ENCODE data around the gene STAP2. TPM values are rescaled to one million over a fixed set of nuclear protein-coding genes. Genes with fewer than 3 reads are reported as not detected.

STAP2 gene
- polyA plus RNA-seq, 1 donor (not counting 4 experiments of a cell fraction or from before 2014, with no cell fraction given) = 60.0 TPM

DNA sequence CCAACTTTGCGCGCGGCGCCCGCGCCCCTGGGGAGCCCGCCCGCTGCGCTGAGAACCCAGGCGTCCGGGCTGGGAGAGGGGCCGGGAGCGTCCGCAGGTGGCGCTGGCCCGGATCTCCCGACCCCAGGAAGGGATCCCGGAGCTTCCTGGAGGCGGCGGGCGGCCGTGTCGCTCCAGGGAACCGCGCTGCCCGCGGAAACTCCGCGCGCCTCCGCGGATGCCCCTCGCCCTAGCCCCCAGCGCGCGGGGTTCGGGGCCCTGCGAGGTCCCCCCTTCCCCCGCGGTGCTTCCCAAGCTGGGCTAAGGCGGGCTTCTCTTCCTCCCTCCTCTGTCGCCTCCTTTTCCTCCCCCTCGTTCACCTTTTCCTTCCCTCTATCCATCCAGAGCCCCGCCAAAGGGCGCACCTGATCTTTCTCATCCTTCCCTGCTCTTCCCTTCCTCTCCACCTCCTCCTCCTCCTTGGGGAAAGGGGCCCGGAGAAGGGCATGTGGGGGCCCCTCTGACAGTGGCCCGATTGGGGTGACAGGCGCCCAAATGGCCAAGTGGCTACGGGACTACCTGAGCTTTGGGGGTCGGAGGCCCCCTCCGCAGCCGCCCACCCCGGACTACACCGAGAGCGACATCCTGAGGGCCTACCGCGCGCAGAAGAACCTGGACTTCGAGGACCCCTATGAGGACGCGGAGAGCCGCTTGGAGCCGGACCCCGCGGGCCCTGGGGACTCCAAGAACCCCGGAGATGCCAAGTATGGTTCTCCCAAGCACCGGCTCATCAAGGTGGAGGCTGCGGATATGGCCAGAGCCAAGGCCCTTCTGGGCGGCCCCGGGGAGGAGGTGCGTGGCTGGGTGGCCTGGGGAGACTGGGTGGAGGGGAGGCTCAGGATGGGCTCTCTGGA lies 58.9 kb downstream of the STAP2 start:
- Histone ChIP-seq H3K79me2 (ENCODE audit: control insufficient read depth, insufficient read depth, low read length) (no peaks in the 10 kb centered on the region), H4K20me1 (ENCODE audit: control insufficient read depth, extremely low read depth, insufficient read depth, low read length) (no peaks in the 10 kb centered on the region), H3K27me3 (ENCODE audit: control insufficient read depth, extremely low read depth, insufficient read depth, low read length) (peaks cover 41% of the 10 kb centered on the region), H3K4me3 (ENCODE audit: control insufficient read depth in 2 of 3, extremely low read depth in 1 of 3, insufficient read depth in 2 of 3, low read depth in 1 of 3, low read length in 3 of 3) (no peak overlapping the region), H3K27ac (ENCODE audit: control insufficient read depth, insufficient read depth, low read length) (no peak overlapping the region), H3K9me1 (ENCODE audit: control insufficient read depth, extremely low read depth, insufficient read depth, low read length) (no peaks in the 10 kb centered on the region), H3K9ac (ENCODE audit: control insufficient read depth, extremely low read depth, insufficient read depth, low read length) (no peak overlapping the region), H3K4me2 (ENCODE audit: control insufficient read depth, extremely low read depth, insufficient read depth, low read depth, low read length) (no peak overlapping the region), H3K36me3 (ENCODE audit: control insufficient read depth in 2 of 2, extremely low read depth in 1 of 2, insufficient read depth in 2 of 2, low read length in 2 of 2) (no peaks in the 10 kb centered on the region), H3K9me3 (ENCODE audit: control insufficient read depth, low read depth, low read length) (no peaks in the 10 kb centered on the region), H2AFZ (ENCODE audit: control insufficient read depth, low read length) (no peak overlapping the region), H3K4me1 (ENCODE audit: control insufficient read depth, extremely low read depth, insufficient read depth, low read length) (no peaks in the 10 kb centered on the region)
- DNase-seq (ENCODE audit: low read depth, low spot score) (no peak), FAIRE-seq (no peak)
- peak; percentile 91 for TF ChIP-seq EZH2 (IDR thresholded peaks at IDR 0.05; ENCODE audit: low read length)
- TF ChIP-seq, protein P1, sequence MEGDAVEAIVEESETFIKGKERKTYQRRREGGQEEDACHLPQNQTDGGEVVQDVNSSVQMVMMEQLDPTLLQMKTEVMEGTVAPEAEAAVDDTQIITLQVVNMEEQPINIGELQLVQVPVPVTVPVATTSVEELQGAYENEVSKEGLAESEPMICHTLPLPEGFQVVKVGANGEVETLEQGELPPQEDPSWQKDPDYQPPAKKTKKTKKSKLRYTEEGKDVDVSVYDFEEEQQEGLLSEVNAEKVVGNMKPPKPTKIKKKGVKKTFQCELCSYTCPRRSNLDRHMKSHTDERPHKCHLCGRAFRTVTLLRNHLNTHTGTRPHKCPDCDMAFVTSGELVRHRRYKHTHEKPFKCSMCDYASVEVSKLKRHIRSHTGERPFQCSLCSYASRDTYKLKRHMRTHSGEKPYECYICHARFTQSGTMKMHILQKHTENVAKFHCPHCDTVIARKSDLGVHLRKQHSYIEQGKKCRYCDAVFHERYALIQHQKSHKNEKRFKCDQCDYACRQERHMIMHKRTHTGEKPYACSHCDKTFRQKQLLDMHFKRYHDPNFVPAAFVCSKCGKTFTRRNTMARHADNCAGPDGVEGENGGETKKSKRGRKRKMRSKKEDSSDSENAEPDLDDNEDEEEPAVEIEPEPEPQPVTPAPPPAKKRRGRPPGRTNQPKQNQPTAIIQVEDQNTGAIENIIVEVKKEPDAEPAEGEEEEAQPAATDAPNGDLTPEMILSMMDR (optimal IDR thresholded peaks at IDR 0.05 in 1 of 3, IDR thresholded peaks at IDR 0.05 in 1 of 3, conservative IDR thresholded peaks at IDR 0.05 in 1 of 3; ENCODE audit: extremely low read depth in 1 of 3, insufficient read depth in 2 of 3, low read length in 3 of 3) = no peak
- dilution Hi-C loops (cut with MboI; ENCODE audit: extremely low pct_ligation_motif_present, low sequenced_read_pairs) = no loop called here

DNA sequence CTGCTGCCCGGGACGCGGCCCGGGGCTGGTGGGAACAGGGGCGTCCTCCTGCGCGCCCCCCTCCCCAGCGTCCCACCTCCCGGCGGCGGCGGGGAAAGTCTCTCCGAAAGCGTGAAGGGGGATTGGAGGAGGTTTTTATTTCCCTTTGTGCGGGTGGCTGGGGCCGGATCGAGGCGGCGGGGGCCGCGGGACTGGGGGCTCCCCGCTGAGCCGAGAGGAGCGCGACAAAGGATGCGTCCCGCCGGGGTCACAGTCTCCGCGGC lies 59.4 kb downstream of the STAP2 start:
- H3K4me3 ChIP-seq (ENCODE audit: control insufficient read depth in 2 of 3, extremely low read depth in 1 of 3, insufficient read depth in 2 of 3, low read depth in 1 of 3, low read length in 3 of 3) = no peak overlapping the region
- H3K4me1 ChIP-seq (ENCODE audit: control insufficient read depth, extremely low read depth, insufficient read depth, low read length) = no peaks in the 10 kb centered on the region
- no peaks in the 10 kb centered on the region for H4K20me1 ChIP-seq (ENCODE audit: control insufficient read depth, extremely low read depth, insufficient read depth, low read length)
- H3K27me3 ChIP-seq (ENCODE audit: control insufficient read depth, extremely low read depth, insufficient read depth, low read length) = peaks cover 35% of the 10 kb centered on the region
- H3K4me2 ChIP-seq (ENCODE audit: control insufficient read depth, extremely low read depth, insufficient read depth, low read depth, low read length) = no peak overlapping the region
- dilution Hi-C loops (cut with MboI; ENCODE audit: extremely low pct_ligation_motif_present, low sequenced_read_pairs) = no loop called here
- no peak overlapping the region for H2AFZ ChIP-seq (ENCODE audit: control insufficient read depth, low read length)
- FAIRE-seq (no peak), DNase-seq (ENCODE audit: low read depth, low spot score) (no peak)
- H3K36me3 ChIP-seq (ENCODE audit: control insufficient read depth in 2 of 2, extremely low read depth in 1 of 2, insufficient read depth in 2 of 2, low read length in 2 of 2) = no peaks in the 10 kb centered on the region
- H3K9me1 ChIP-seq (ENCODE audit: control insufficient read depth, extremely low read depth, insufficient read depth, low read length) = no peaks in the 10 kb centered on the region
- H3K9me3 ChIP-seq (ENCODE audit: control insufficient read depth, low read depth, low read length) = no peaks in the 10 kb centered on the region
- no peak overlapping the region for H3K27ac ChIP-seq (ENCODE audit: control insufficient read depth, insufficient read depth, low read length)
- H3K79me2 ChIP-seq (ENCODE audit: control insufficient read depth, insufficient read depth, low read length) = no peaks in the 10 kb centered on the region
- TF ChIP-seq EZH2 (IDR thresholded peaks at IDR 0.05; ENCODE audit: low read length) = no peak
- TF ChIP-seq, protein P1 (optimal IDR thresholded peaks at IDR 0.05 in 1 of 3, IDR thresholded peaks at IDR 0.05 in 1 of 3, conservative IDR thresholded peaks at IDR 0.05 in 1 of 3; ENCODE audit: extremely low read depth in 1 of 3, insufficient read depth in 2 of 3, low read length in 3 of 3) = no peak
- H3K9ac ChIP-seq (ENCODE audit: control insufficient read depth, extremely low read depth, insufficient read depth, low read length) = no peak overlapping the region
